NCI-H460 (cell line): Measurements from ENCODE around the gene TRAF3IP1. TPM values are rescaled to one million over a fixed set of nuclear protein-coding genes. Genes with fewer than 3 reads are reported as not detected.
"Not testable (repeated sequence)": the region's sequence is repeated elsewhere in the genome, so short reads cannot be mapped to it uniquely, and the experiment has no call there.

Experiments used
- DNase-seq: peaks from one replicate; pipeline ENCODE4 v3.0.0-alpha.2; 2016; ENCODE audit warnings: low read depth; ENCODE audit errors: extremely low read depth
- polyA plus RNA-seq: library from polyadenylated mRNA; depleted of rRNA; stranded (reverse); fragments of >200 nt; gene quantifications from 2 replicates; pipeline ENCODE4 v1.2.3, GENCODE V29; 2014; cell fraction: nucleus; rRNA removed
- total RNA-seq: library from RNA; depleted of rRNA; stranded (reverse); fragments of >200 nt; shearing (Covaris generic); gene quantifications from 2 replicates; pipeline ENCODE4 v1.2.3, GENCODE V29; 2014; rRNA removed

TRAF3IP1 gene
- 8.5 and 8.9 TPM in 2 replicates for total RNA-seq
- polyA plus RNA-seq: 5.6 and 8.9 TPM in 2 replicates

- peak; percentile 88 for DNase-seq
Observed at GRCh38 chr2:238320246-238320647, at the start of gene TRAF3IP1. TSS of gene TRAF3IP1 (plus strand) at chr2:238320518. CDS start at chr2:238320663, 145 bp downstream.

- no peak for DNase-seq
Observed at GRCh38 chr2:238270606-238271005, 49.7 kb upstream of the TRAF3IP1 start.

DNA sequence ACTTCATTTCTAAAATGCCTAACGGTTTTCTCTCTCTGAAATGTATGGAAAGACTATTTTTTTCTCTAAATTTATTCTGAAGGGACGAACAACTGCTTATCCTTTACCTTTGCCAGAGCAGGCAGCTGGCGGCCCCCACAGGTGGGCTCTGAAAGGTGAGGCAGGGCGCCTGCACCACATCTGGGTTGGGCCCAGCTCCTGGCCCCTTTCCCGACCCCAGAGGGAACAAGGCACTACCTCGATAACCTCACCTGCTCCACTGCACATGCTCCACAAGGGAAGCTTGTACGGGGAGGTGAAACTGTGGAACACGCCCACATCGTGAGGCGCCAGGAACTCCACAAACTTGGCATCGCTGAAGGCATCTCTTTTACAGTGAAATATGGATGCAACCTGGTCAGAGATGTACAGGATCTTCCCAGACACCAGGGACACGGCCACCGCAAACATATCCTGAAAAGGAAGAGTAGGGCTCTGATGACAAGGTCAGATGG lies 49.2 kb upstream of the TRAF3IP1 start:
- DNase-seq: no peak

DNA sequence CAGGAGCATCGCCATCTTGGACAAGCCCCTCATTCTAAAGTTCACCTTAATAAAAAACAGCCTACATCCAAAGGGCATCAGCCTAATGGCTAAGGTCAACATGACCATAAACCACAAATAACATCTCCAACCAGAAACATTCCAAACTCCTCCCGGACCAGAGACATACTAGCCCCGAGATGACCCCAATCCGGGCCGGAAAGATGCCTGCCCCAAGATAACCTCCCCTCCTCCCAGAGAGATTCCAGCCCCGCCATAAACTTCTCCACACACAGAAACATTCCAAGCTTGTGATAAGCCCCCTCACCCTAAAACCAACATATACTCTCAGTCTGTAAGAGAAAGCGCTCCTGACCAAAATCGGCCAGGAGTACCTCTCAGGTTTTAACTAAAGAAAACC lies 48.6 kb upstream of the TRAF3IP1 start:
- DNase-seq: not testable (repeated sequence)

DNA sequence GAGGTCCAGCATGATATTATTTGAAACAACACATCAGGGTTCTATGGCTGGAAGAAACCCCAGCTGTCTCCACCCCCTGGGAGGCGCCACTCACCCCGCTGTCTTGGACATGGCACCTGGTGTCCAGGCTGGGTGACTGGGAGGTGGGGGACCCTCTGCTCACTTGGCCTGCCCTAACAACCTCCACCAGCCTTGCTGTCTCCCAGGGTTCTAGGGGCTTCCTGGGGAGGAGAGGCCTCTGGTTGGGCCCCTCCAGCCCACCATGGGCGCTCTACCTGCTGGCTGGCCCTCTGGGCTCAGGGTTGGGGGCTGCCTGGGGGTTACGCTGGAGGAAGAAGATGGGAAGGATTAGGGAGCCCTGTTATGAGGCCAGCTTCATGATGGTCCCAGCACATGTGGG lies 48.2 kb upstream of the TRAF3IP1 start:
- DNase-seq: no peak

GRCh38 chr2:238273433-238273832 lies 46.9 kb upstream of the TRAF3IP1 start:
- not testable (repeated sequence) for DNase-seq

- DNase-seq: no peak
Observed at GRCh38 chr2:238274152-238274865, 46.0 kb upstream of the TRAF3IP1 start.

DNA sequence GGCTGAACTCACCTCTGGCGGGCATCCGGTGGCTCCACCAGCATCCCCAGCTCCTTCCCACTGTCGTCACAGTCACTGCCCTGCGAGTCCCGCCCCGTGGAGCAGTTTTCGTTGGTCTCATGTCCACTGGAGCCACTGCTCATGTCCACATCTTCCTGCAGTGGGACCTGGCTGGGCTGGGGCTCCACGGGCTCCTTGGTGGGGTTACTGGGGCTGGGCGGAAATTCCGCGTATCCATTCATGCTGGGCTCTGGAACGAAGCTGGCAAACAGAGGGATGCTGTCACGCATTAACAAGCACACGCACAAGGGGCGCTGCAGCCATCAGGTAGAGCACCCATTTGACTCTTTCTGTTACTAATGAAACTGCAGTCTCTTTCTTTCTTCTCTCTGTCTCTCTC lies 42.6 kb upstream of the TRAF3IP1 start:
- no peak for DNase-seq

DNA sequence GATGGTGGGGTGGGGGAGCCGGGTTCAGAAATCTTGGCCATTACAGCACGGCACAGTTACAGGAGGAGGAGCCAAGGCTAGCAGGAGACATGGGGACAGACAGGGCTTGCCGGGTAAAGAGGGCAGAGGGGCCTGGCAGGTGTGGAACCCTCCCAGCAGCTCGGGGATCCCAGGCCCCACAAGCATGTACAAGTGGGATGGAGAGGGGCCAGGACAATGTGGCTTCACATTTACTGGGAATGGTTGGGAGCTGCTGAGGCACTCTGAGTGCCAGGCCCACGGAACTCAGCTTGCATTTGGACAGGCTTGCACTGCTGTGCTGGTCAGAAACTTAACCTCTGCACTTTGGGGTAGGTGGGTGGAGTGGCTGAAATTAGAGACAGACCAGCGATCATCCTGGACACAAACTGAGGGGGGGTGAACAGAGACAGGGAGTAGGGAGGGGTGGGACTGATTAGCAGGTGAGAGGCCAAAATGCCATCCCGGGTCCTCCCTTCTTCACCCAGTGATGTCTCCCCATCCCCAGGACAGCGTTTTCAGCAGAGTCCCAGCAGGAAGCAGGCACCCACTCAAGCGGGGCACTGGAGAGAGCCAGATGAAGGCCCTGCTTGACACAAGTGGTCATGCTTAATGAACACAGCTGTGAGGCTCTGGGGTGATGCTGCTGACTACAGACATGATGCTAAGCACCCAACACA lies 41.5 kb upstream of the TRAF3IP1 start:
- no peak for DNase-seq

DNA sequence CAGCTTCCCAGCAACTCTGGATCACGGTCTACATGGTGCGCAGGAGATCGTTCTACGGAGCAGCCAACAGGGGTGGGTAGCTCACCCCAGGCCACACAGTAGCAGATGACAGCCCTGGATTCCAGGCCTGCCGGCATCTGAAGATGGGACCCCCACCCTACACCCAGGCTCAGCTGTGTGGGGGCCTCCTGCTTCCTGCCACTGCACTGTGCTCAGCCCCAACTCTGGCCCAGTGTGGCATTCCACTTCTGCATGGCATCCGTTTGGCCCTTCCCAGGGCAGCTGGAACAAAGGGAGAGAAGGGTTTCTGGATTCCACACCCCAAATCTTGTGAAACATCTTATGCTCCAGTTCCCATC lies 41.0 kb upstream of the TRAF3IP1 start:
- DNase-seq: no peak

GRCh38 chr2:238280083-238280825 lies 40.1 kb upstream of the TRAF3IP1 start:
- no peak for DNase-seq

- DNase-seq: no peak
Observed at GRCh38 chr2:238281826-238282480, 38.4 kb upstream of the TRAF3IP1 start.

DNA sequence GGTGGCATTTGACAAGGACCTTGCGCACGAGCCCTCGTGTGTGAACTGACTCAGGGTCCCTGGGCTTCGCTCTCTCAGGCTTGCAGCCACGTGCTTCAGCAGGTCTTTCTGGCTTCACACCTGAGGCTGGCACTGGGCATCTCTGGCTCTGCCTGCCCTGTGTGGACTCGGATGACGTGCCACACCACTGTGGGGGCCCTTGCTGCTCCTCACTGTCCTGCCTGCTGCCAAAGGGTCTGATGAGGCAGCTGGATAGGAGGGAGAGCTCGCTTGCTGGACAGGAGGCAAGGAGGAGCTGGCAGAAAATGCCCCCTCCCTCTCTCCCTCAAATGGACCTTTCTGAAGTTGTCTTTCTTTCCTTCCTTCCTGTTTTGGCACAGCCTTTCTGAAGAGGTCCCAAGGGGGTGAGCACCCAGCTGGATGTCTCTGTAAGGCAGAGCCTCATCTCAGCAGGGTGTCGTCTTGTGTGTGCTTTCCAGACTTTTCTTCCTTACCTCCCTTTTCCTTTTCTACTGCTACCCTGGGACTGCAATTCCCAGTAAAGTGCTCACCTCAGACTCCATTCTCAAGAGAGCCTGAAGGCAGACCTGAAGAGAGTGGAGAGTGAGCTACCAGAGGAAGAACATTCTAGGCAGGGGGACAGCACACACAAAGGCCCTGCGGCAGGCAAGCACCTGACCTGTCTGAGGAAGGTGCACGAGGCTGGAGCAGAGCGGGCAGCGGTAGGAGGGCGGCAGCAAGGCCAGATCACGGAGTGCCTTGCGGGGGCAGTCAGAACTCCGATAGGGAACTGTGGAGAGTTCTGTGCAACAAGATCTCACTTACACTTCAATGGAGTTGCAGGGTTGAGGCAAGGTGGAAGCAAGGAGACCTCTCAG lies 37.2 kb upstream of the TRAF3IP1 start:
- no peak for DNase-seq

GRCh38 chr2:238284802-238285515 lies 35.4 kb upstream of the TRAF3IP1 start:
- DNase-seq: no peak

DNA sequence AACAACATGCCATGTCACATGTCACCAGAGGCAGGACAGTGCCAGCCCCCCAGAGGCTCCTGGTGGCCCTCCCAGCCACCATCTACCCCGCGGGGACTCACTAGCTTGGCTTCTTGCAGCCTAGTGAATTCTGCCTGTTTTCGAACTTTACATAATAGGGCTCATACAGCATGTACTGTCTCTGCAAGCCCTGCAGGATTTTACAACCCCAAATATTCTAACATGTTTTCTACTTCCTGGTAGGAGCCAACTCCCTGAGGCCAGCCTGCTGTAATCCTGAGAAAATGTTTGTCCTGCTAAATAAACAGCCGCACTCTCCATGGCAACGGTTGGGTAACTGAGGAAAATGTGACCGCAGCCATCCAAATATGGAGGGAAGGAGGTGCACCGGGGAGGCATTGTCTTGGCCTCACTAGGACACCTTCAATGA lies 34.6 kb upstream of the TRAF3IP1 start:
- DNase-seq: peak; percentile 75

DNA sequence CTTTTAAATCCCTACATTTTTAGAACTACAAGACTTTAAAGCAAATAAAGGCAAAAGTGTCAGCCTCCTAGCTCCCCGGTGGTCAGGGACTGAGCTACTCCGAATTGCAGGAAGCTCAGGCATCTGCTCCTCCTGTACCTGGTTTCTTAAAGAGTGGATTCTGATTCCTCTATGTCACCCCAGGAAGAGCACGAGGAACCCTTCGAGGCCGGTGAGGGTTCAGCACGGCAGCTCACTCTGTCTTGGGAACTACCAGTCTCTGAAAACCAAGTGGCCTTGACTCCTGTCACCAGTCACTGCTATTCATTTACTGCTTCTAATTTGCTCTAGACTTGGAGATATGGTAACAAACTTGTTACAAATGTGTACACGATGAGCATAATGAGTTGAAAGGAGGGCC lies 34.2 kb upstream of the TRAF3IP1 start:
- DNase-seq: no peak

DNA sequence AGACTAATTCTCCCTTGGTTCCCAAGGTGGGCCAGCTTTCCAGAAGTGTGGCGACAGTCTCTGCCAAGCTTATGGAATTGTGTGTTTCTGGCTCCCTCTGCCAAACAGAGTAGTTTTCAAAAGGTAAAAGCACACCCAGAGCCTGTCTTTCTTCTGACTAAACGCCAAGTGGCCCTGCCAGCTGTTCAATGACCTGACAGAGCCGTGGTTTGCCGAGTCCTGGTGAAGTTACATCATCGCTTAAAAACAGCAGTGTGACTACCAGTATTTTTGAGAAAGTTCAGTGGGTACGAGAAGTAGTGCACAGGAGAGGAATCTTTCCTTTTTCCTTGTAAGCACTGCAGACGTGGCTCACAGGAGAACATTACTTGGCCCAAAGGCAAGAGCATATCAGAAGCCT lies 33.8 kb upstream of the TRAF3IP1 start:
- no peak for DNase-seq

- DNase-seq: no peak
Observed at GRCh38 chr2:238286987-238287736, 33.2 kb upstream of the TRAF3IP1 start.
